Testis (tissue), 3 donors: ENCODE results near the gene SLC25A36. TPM values are rescaled to one million over a fixed set of nuclear protein-coding genes. Genes with fewer than 3 reads are reported as not detected.

Experiments used
- DNase-seq: peaks from one replicate; pipeline ENCODE4 v3.0.0-alpha.2; 2019
- H3K27ac ChIP-seq, 2 donors: fragments of 200-600 bp; sonication (generic); one replicate each; pipeline ENCODE4 v1.5.1; 2019
- H3K27me3 ChIP-seq: fragments of 200-600 bp; sonication (generic); one replicate; pipeline ENCODE4 v1.5.1; 2019
- H3K36me3 ChIP-seq: fragments of 200-600 bp; sonication (generic); one replicate; pipeline ENCODE4 v1.5.1; 2017; ENCODE audit warnings: low read depth; ENCODE audit errors: missing control alignments
- H3K4me1 ChIP-seq: fragments of 200-600 bp; sonication (generic); one replicate; pipeline ENCODE4 v1.5.1; 2019
- H3K4me3 ChIP-seq, 2 donors: fragments of 200-600 bp; sonication (generic); one replicate each; pipeline ENCODE4 v1.5.1; 2017 to 2019
- H3K9me3 ChIP-seq: fragments of 200-600 bp; sonication (generic); one replicate; pipeline ENCODE4 v1.5.1; 2017
- CTCF ChIP-seq, 3 experiments: fragments of 450-650 bp in 2 of 3; fragments of 200-600 bp in 1 of 3; sonication (generic) in 1 of 3; IDR thresholded peaks; one replicate each; pipeline ENCODE4 v1.5.1; 2016 to 2019; ENCODE audit warnings: antibody characterized with exemption in 3 of 3, mild to moderate bottlenecking in 2 of 3, moderate library complexity in 1 of 3
- POLR2A ChIP-seq: fragments of 450-650 bp; IDR thresholded peaks from one replicate; pipeline ENCODE4 v1.6.1; 2017; ENCODE audit warnings: antibody characterized with exemption, mild to moderate bottlenecking, moderate library complexity
- WGBS, 2 donors: methylation state at CpG; one replicate each; pipeline ENCODE4 v1.1.5; 2018; 5-methylcytosine and 5-hydroxymethylcytosine counted together
- intact Hi-C: fragments of 100-400 bp; cut with DNase I; formaldehyde crosslinking; loops from one replicate; pipeline ENCODE4 v1.15.1; 2023; ENCODE audit warnings: low total_unique reads
- polyA plus RNA-seq: library from polyadenylated mRNA; stranded (reverse); fragments of 350-450 nt; fragmentation: Illumina TruSeq; extraction: RNeasy Lipid Tissue Mini Kit (QIAGEN cat#74804); gene quantifications from one replicate; pipeline ENCODE4 v1.2.3, GENCODE V29; 2014; ENCODE audit warnings: low read depth, low replicate concordance; ENCODE audit not compliant: insufficient read depth
- total RNA-seq, 2 donors: library from RNA; depleted of rRNA; stranded (reverse); fragments of >200 nt; gene quantifications; one replicate each; pipeline ENCODE4 v1.2.3, GENCODE V29; 2016

The SLC25A36 gene
- total and polyA plus RNA-seq, 3 donors from 2014 or later, result 56.8 to 162 (median 109) TPM

- intact Hi-C loops, result no loop called here
- TF ChIP-seq CTCF (IDR thresholded peaks at IDR 0.05) (no peak), POLR2A (no peak)
- no peaks in the 10 kb centered on the region for H3K9me3 ChIP-seq
- peak; percentile 76 for DNase-seq
- 27 to 37% methylated on average over 5 of the region's 5 CpGs for WGBS, 2 donors
- no peaks in the 10 kb centered on the region for H3K27me3 ChIP-seq
- peak overlapping the region; percentile 36 to 48 for H3K4me3 ChIP-seq
- H3K4me1 ChIP-seq, result no peaks in the 10 kb centered on the region
- H3K36me3 ChIP-seq, result no peaks in the 10 kb centered on the region
- H3K27ac ChIP-seq, result no peak overlapping the region
Observed at GRCh38 chr3:140910860-140911259, 30.8 kb upstream of the SLC25A36 start.

GRCh38 chr3:140911822-140912221, 29.8 kb upstream of the SLC25A36 start:
- Histone ChIP-seq H3K4me3 (no peak overlapping the region), H3K4me1 (no peaks in the 10 kb centered on the region), H3K36me3 (no peaks in the 10 kb centered on the region), H3K9me3 (no peaks in the 10 kb centered on the region), H3K27me3 (no peaks in the 10 kb centered on the region), H3K27ac (no peak overlapping the region)
- intact Hi-C loops, result no loop called here
- DNase-seq, result no peak
- WGBS, 2 donors, result 71 to 72% methylated on average over 2 of the region's 2 CpGs
- no peak for TF ChIP-seq POLR2A
- no peak for TF ChIP-seq CTCF (IDR thresholded peaks at IDR 0.05)

- H3K27ac ChIP-seq, result no peak overlapping the region
- TF ChIP-seq CTCF (IDR thresholded peaks at IDR 0.05) (no peak), POLR2A (no peak)
- H3K4me3 ChIP-seq, result no peak overlapping the region
- no peak for DNase-seq
- H3K36me3 ChIP-seq, result no peaks in the 10 kb centered on the region
- H3K9me3 ChIP-seq, result no peaks in the 10 kb centered on the region
- intact Hi-C loops, result no loop called here
- no peaks in the 10 kb centered on the region for H3K27me3 ChIP-seq
- 91 to 93% methylated on average over 5 of the region's 5 CpGs for WGBS, 2 donors
- H3K4me1 ChIP-seq, result no peaks in the 10 kb centered on the region
Observed at GRCh38 chr3:140913728-140914127, 27.9 kb upstream of the SLC25A36 start.

GRCh38 chr3:140914384-140914945, 27.2 kb upstream of the SLC25A36 start:
- no peaks in the 10 kb centered on the region for H3K27me3 ChIP-seq
- no peak for DNase-seq
- no peaks in the 10 kb centered on the region for H3K36me3 ChIP-seq
- no peaks in the 10 kb centered on the region for H3K9me3 ChIP-seq
- no peak overlapping the region for H3K27ac ChIP-seq
- H3K4me3 ChIP-seq, result no peak overlapping the region
- 82 to 92% methylated on average over 4 of the region's 4 CpGs for WGBS, 2 donors
- TF ChIP-seq CTCF (IDR thresholded peaks at IDR 0.05) (no peak), POLR2A (no peak)
- intact Hi-C loops, result no loop called here
- no peaks in the 10 kb centered on the region for H3K4me1 ChIP-seq

- no peaks in the 10 kb centered on the region for H3K4me1 ChIP-seq
- TF ChIP-seq POLR2A (no peak), CTCF (IDR thresholded peaks at IDR 0.05) (no peak)
- intact Hi-C loops, result no loop called here
- H3K4me3 ChIP-seq, result no peak overlapping the region
- no peak overlapping the region for H3K27ac ChIP-seq
- no peaks in the 10 kb centered on the region for H3K36me3 ChIP-seq
- DNase-seq, result no peak
- H3K9me3 ChIP-seq, result no peaks in the 10 kb centered on the region
- H3K27me3 ChIP-seq, result no peaks in the 10 kb centered on the region
Observed at GRCh38 chr3:140916603-140917002, 25.0 kb upstream of the SLC25A36 start.
